A673 (cell line): ENCODE measurements around the gene PCDHB14. TPM values are rescaled to one million over a fixed set of nuclear protein-coding genes. Genes with fewer than 3 reads are reported as not detected.
A peak's percentile ranks its signal among the peaks of the same experiment; 100 is the strongest.
"Not testable (repeated sequence)": the region's sequence is repeated elsewhere in the genome, so short reads cannot be mapped to it uniquely, and the experiment has no call there.

ENCODE experiments used
- Bru-seq: library from RNA; stranded (reverse); fragments of 400-500 nt; gene quantifications from one replicate; lab custom pipeline; 2021; lab: Mats Ljungman, UMichigan
- BruChase-seq, 2 experiments: library from RNA; stranded (reverse); fragments of 400-500 nt; gene quantifications; one replicate each; lab custom pipeline; 2021; lab: Mats Ljungman, UMichigan
- BruUV-seq: library from RNA; stranded (reverse); fragments of 400-500 nt; replicated peaks from 2 replicates; lab custom pipeline; 2021; lab: Mats Ljungman, UMichigan
- CTCF ChIA-PET: fragments of 300-600 bp; sonication (Branson Sonifier 250); formaldehyde crosslinking; loops from one replicate; lab custom pipeline; 2022; ENCODE audit warnings: antibody characterized with exemption; lab: Charles Lee
- POLR2A ChIA-PET: fragments of 300-600 bp; sonication (Branson Sonifier 250); formaldehyde crosslinking; loops from one replicate; lab custom pipeline; 2022; ENCODE audit warnings: antibody characterized with exemption; ENCODE audit not compliant: low non-redundant PET; lab: Charles Lee
- DNase-seq: peaks from one replicate; pipeline ENCODE4 v3.0.0-alpha.2; 2015; ENCODE audit warnings: low spot score
- H3K27ac ChIP-seq: fragments of 200-600 bp; sonication (generic); 2 replicates; pipeline ENCODE4 v1.5.1; 2016; ENCODE audit warnings: mixed run types, low read depth, mild to moderate bottlenecking, mixed read lengths, antibody characterized with exemption, low read length; ENCODE audit not compliant: poor library complexity, severe bottlenecking
- H3K27me3 ChIP-seq: fragments of 200-600 bp; sonication (generic); replicated peaks from 2 replicates; pipeline ENCODE4 v1.6.1; 2017; ENCODE audit warnings: mixed run types, low read depth, mild to moderate bottlenecking, mixed read lengths, antibody characterized with exemption, low read length; ENCODE audit not compliant: insufficient read depth, poor library complexity
- H3K36me3 ChIP-seq: fragments of 200-600 bp; sonication (generic); 2 replicates; pipeline ENCODE4 v1.6.1; 2016; ENCODE audit warnings: mixed run types, mild to moderate bottlenecking, mixed read lengths, antibody characterized with exemption, low read length; ENCODE audit not compliant: insufficient read depth, poor library complexity, severe bottlenecking
- H3K4me1 ChIP-seq: fragments of 200-600 bp; sonication (generic); 2 replicates; pipeline ENCODE4 v1.6.1; 2017; ENCODE audit warnings: mixed run types, mild to moderate bottlenecking, mixed read lengths, antibody characterized with exemption, low read length; ENCODE audit not compliant: insufficient read depth, poor library complexity, severe bottlenecking
- H3K4me3 ChIP-seq: fragments of 200-600 bp; sonication (generic); 2 replicates; pipeline ENCODE4 v1.5.1; 2016; ENCODE audit warnings: low read depth, mixed run types, mild to moderate bottlenecking, mixed read lengths, low read length; ENCODE audit not compliant: poor library complexity, severe bottlenecking
- H3K9me3 ChIP-seq: fragments of 200-600 bp; sonication (generic); 2 replicates; pipeline ENCODE4 v1.6.1; 2016; ENCODE audit warnings: mixed run types, low read depth, mild to moderate bottlenecking, mixed read lengths, antibody characterized with exemption, low read length; ENCODE audit not compliant: poor library complexity, severe bottlenecking
- EZH2 ChIP-seq: fragments of 200-600 bp; sonication (generic); IDR thresholded peaks from 2 replicates; pipeline ENCODE4 v1.6.1; 2017; ENCODE audit warnings: borderline replicate concordance, low read depth, mild to moderate bottlenecking, mixed read lengths, antibody characterized with exemption, low read length; ENCODE audit not compliant: poor library complexity, severe bottlenecking
- intact Hi-C: fragments of 100-400 bp; cut with micrococcal nuclease; formaldehyde crosslinking; loops from one replicate; pipeline ENCODE4 v1.10.0; 2022; ENCODE audit not compliant: unreplicated experiment
- long read RNA-seq: library from polyadenylated mRNA; stranded (forward); transcript quantifications from one replicate; pipeline ENCODE4 v2.0.0, GENCODE V29; 2022
- total RNA-seq: library from RNA; stranded (reverse); gene quantifications from 2 replicates; pipeline ENCODE4 v1.2.3, GENCODE V29; 2021
- TF ChIP-seq, protein P1 (sequence below): fragments of 300-800, 200-600 bp; sonication (generic); conservative IDR thresholded peaks from 2 replicates; pipeline ENCODE4 v1.5.1; 2017; ENCODE audit warnings: low read depth, mild to moderate bottlenecking, antibody characterized with exemption, low read length, moderate library complexity, mixed read lengths

The PCDHB14 gene
- total RNA-seq: 6.9 and 7.4 TPM in 2 replicates
- percentile 71 among the genes with signal in this experiment for Bru-seq, nascent RNA
- BruChase-seq, experiment 1, labeled RNA remaining after a 2-hour chase: percentile 87 among the genes with signal in this experiment
- percentile 91 among the genes with signal in this experiment for BruChase-seq, experiment 2, labeled RNA remaining after a 6-hour chase
- long read RNA-seq, full-length matches to known transcripts: 13 of 13 reads
- long read RNA-seq, partial matches to known transcripts: 0 of 13 reads
- long read RNA-seq, other reads (novel, unspliced or antisense): 0 of 13 reads

DNA sequence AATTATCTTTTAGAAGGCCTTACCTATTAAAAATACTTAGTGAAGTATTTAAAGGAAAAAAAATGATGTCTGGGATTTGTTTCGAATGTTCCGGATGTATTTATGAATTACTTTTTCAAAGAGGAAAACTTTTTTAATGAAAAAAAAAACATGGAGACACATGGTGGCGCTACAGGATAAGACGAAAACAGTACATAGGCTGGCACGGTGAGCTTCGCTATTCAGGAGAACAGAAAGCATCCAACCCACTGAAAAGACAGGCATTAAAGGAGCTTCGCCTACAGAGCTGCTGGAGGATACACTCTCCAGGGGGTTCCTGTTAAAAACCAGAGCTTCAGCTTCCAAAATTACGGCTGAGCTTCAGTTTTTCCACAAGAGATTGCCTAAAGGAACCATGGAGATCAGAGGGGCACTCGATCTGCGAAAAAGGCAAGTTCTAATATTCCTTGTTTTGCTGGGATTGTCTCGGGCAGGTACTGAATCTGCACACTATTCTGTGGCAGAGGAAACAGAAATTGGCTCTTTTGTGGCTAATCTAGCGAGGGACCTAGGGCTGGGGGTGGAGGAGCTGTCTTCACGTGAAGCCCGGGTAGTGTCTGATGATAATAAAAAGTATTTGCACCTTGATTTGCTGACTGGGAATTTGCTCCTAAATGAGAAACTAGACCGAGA is at the start of gene PCDHB14:
Gene PCDHB14, plus strand, starts transcription at position 232 of the 672 bp plus-strand sequence. Its CDS starts 163 bp downstream, at position 395.
- TF ChIP-seq, protein P1, sequence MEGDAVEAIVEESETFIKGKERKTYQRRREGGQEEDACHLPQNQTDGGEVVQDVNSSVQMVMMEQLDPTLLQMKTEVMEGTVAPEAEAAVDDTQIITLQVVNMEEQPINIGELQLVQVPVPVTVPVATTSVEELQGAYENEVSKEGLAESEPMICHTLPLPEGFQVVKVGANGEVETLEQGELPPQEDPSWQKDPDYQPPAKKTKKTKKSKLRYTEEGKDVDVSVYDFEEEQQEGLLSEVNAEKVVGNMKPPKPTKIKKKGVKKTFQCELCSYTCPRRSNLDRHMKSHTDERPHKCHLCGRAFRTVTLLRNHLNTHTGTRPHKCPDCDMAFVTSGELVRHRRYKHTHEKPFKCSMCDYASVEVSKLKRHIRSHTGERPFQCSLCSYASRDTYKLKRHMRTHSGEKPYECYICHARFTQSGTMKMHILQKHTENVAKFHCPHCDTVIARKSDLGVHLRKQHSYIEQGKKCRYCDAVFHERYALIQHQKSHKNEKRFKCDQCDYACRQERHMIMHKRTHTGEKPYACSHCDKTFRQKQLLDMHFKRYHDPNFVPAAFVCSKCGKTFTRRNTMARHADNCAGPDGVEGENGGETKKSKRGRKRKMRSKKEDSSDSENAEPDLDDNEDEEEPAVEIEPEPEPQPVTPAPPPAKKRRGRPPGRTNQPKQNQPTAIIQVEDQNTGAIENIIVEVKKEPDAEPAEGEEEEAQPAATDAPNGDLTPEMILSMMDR: peak; percentile 67
- TF ChIP-seq EZH2: no peak
- peak within 1 kb of the TSS; percentile 44 for H3K4me3 ChIP-seq
- CTCF ChIA-PET: interaction anchor here (0.6 to 3.3 kb wide), 30 partner anchors 22 to 741 kb away, joined by 3 to 47 read pairs (median 5); partner anchors contain the start of genes HDAC3, PCDHB11, PCDHB15 and PCDHB16
- intact Hi-C loops: loop anchor here (1.0 to 2.0 kb wide), 2 partner anchors 338 to 341 kb away; no protein-coding TSS in a partner anchor
- POLR2A ChIA-PET: interaction anchor here (0.5 to 1.0 kb wide), 2 partner anchors 341 to 1428 kb away, joined by 3 to 4 read pairs; no protein-coding TSS in a partner anchor
- no TSS peak for BruUV-seq
- DNase-seq: peak; percentile 95
- no peaks in the 10 kb centered on the region for H3K36me3 ChIP-seq
- H3K27ac ChIP-seq: peak within 1 kb of the TSS; percentile 64
- peaks cover 18% of the 10 kb centered on the region for H3K9me3 ChIP-seq
- H3K27me3 ChIP-seq: no peaks in the 10 kb centered on the region
- no peaks in the 10 kb centered on the region for H3K4me1 ChIP-seq

DNA sequence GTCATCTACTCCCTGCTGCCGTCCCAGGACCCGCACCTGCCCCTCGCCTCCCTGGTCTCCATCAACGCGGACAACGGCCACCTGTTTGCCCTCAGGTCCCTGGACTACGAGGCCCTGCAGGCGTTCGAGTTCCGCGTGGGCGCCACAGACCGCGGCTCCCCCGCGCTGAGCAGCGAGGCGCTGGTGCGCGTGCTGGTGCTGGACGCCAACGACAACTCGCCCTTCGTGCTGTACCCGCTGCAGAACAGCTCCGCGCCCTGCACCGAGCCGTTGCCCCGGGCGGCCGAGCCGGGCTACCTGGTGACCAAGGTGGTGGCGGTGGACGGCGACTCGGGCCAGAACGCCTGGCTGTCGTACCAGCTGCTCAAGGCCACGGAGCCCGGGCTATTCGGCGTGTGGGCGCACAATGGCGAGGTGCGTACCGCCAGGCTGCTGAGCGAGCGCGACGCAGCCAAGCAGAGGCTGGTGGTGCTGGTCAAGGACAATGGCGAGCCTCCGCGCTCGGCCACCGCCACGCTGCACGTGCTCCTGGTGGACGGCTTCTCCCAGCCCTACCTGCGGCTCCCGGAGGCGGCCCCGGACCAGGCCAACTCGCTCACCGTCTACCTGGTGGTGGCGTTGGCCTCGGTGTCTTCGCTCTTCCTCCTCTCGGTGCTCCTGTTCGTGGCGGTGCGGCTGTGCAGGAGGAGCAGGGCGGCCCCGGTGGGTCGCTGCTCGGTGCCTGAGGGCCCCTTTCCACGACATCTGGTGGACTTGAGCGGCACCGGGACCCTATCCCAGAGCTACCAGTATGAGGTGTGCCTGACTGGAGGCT is 48.6 kb upstream of the PCDHB14 start:
- intact Hi-C loops, CTCF ChIA-PET, POLR2A ChIA-PET: not testable (repeated sequence)

DNA sequence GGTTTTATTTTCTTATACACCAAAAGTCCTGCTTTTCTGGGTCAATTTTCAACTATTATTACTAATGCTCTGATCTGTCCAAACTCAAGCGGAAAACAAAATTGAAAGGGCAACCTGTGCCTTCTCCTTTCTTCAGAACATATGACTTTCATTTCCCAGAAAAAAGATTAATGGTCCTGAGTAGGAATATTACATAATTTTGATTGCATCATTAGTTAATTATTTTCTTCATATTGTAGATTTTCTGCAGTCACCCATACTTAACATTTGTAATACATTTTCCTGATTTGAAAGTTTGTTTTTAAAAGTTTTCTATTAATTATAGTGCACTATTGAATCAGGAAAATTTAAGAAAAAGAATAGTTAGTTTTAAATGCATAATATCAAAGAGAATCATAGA is 47.2 kb upstream of the PCDHB14 start:
- ChIA-PET POLR2A (no interaction called here), CTCF (no interaction called here)
- H3K27ac ChIP-seq: no peak overlapping the region
- no TSS peak for BruUV-seq
- no peaks in the 10 kb centered on the region for H3K4me1 ChIP-seq
- H3K36me3 ChIP-seq: no peaks in the 10 kb centered on the region
- intact Hi-C loops: no loop called here
- H3K27me3 ChIP-seq: no peaks in the 10 kb centered on the region
- H3K4me3 ChIP-seq: no peak overlapping the region
- no peak for DNase-seq
- TF ChIP-seq EZH2: no peak
- TF ChIP-seq, protein P1: no peak
- no peaks in the 10 kb centered on the region for H3K9me3 ChIP-seq

More for the DNA sequence above, 48.6 kb upstream of the PCDHB14 start:
- H3K9me3 ChIP-seq, H3K36me3 ChIP-seq, DNase-seq, H3K27me3 ChIP-seq, H3K27ac ChIP-seq, BruUV-seq, H3K4me1 ChIP-seq, H3K4me3 ChIP-seq: not testable (repeated sequence)
